HEK293 (cell line): ENCODE measurements around the gene NTMT1.

Experiments used
- CTCF ChIP-seq: fragments of 450-650 bp; formaldehyde crosslinking; IDR thresholded peaks from 2 replicates; pipeline ENCODE4 v1.5.1; 2016; ENCODE audit warnings: missing biosample characterization, missing genetic modification characterization
- GFI1B ChIP-seq: fragments of 450-650 bp; formaldehyde crosslinking; IDR thresholded peaks from 2 replicates; pipeline ENCODE4 v1.5.1; 2016; ENCODE audit warnings: missing biosample characterization, missing genetic modification characterization
- KLF1 ChIP-seq: fragments of 450-650 bp; formaldehyde crosslinking; IDR thresholded peaks from 2 replicates; pipeline ENCODE4 v1.5.1; 2016; ENCODE audit warnings: missing biosample characterization, missing genetic modification characterization
- REST ChIP-seq: fragments of 450-650 bp; formaldehyde crosslinking; IDR thresholded peaks from 2 replicates; pipeline ENCODE4 v1.5.1; 2016; ENCODE audit warnings: missing biosample characterization, missing genetic modification characterization
- TSHZ1 ChIP-seq: fragments of 450-650 bp; formaldehyde crosslinking; IDR thresholded peaks from 2 replicates; pipeline ENCODE4 v1.5.1; 2016; ENCODE audit warnings: missing biosample characterization, missing genetic modification characterization, borderline replicate concordance
- ZFP3 ChIP-seq: fragments of 450-650 bp; formaldehyde crosslinking; IDR thresholded peaks from 2 replicates; pipeline ENCODE4 v1.5.1; 2016; ENCODE audit warnings: low read depth, missing biosample characterization, missing genetic modification characterization
- ZNF112 ChIP-seq: fragments of 450-650 bp; formaldehyde crosslinking; IDR thresholded peaks from 2 replicates; pipeline ENCODE4 v1.5.0; 2017; ENCODE audit warnings: missing biosample characterization, missing genetic modification characterization
- ZNF184 ChIP-seq: fragments of 450-650 bp; IDR thresholded peaks from 2 replicates; pipeline ENCODE4 v1.5.1; 2018; ENCODE audit warnings: missing biosample characterization, mild to moderate bottlenecking, missing genetic modification characterization
- ZNF561 ChIP-seq: fragments of 450-650 bp; IDR thresholded peaks from 2 replicates; pipeline ENCODE4 v1.5.1; 2018; ENCODE audit warnings: missing biosample characterization, missing genetic modification characterization, borderline replicate concordance
- ZSCAN30 ChIP-seq: fragments of 450-650 bp; IDR thresholded peaks from 2 replicates; pipeline ENCODE4 v1.5.1; 2018; ENCODE audit warnings: missing biosample characterization, mild to moderate bottlenecking, missing genetic modification characterization, moderate library complexity

- TF ChIP-seq ZNF561 (tag by site-specific recombination) (no peak), TSHZ1 (tag by site-specific recombination) (no peak), CTCF (tag by site-specific recombination) (no peak), REST (tag by site-specific recombination) (no peak), ZNF184 (tag by site-specific recombination) (no peak), ZSCAN30 (tag by site-specific recombination) (no peak), KLF1 (tag by site-specific recombination) (no peak), ZFP3 (tag by site-specific recombination) (no peak), GFI1B (tag by site-specific recombination) (no peak), ZNF112 (tag by site-specific recombination) (no peak)
These were observed 44.0 kb downstream of the NTMT1 start for GRCh38 chr9:129669946-129670345.
